ENCODE measurements around the gene CD200R1L. TPM values are rescaled to one million over a fixed set of nuclear protein-coding genes. Genes with fewer than 3 reads are reported as not detected.

The CD200R1L gene
- total and polyA plus RNA-seq, 2 experiments from 2014 or later, result not detected

- no peaks in the 10 kb centered on the region for H3K36me3 Mint-ChIP-seq (ENCODE audit: low read depth)
- no peaks in the 10 kb centered on the region for H3K4me1 Mint-ChIP-seq
- no peak overlapping the region for H3K27ac Mint-ChIP-seq
Observed at GRCh38 chr3:112804021-112804420, 42.6 kb downstream of the CD200R1L start.

More at GRCh38 chr3:112804021-112804420, 42.6 kb downstream of the CD200R1L start:
- no peak overlapping the region for H3K4me3 Mint-ChIP-seq
- H4K20me1 ChIP-seq (replicated peaks; ENCODE audit: insufficient read depth), result no peaks in the 10 kb centered on the region
- ATAC-seq (no peak), DNase-seq (ENCODE audit: low spot score) (no peak)
- H3K4me2 ChIP-seq, result no peak overlapping the region
- H3K27ac ChIP-seq (ENCODE audit: low read depth), result no peak overlapping the region
- H3K4me3 ChIP-seq, result no peak overlapping the region
- no peaks in the 10 kb centered on the region for H3K36me3 ChIP-seq (ENCODE audit: insufficient read depth)
- H3K27me3 Mint-ChIP-seq (ENCODE audit: insufficient read depth, low read depth, poor library complexity), result no peaks in the 10 kb centered on the region
- H3K9me3 Mint-ChIP-seq, result no peaks in the 10 kb centered on the region
- H3K9me2 ChIP-seq (ENCODE audit: insufficient read depth), result 0 out of 2 replicates have a peak, but pooled peaks cover 6% of the 10 kb centered on the region
- no peak overlapping the region for H2AFZ ChIP-seq
- H3K4me1 ChIP-seq (ENCODE audit: insufficient read depth), result no peaks in the 10 kb centered on the region
- TF ChIP-seq ZNF462 (CRISPR knock-in tag; IDR thresholded peaks at IDR 0.05) (no peak), EZH2phosphoT487 (IDR thresholded peaks at IDR 0.05; ENCODE audit: unreplicated experiment) (no peak), ZNF331 (CRISPR knock-in tag; IDR thresholded peaks at IDR 0.05; ENCODE audit: low read depth) (no peak), NANOG (IDR thresholded peaks at IDR 0.05; ENCODE audit: borderline replicate concordance) (no peak), JUNB (IDR thresholded peaks at IDR 0.05; ENCODE audit: unreplicated experiment) (no peak), CTCF (conservative IDR thresholded peaks at IDR 0.05; ENCODE audit: low read depth in 2 of 2) (no peak), STAT1 (IDR thresholded peaks at IDR 0.05; ENCODE audit: unreplicated experiment) (no peak), POLR2AphosphoS5 (IDR thresholded peaks at IDR 0.05; ENCODE audit: low read depth) (no peak), CREB1 (CRISPR knock-in tag; IDR thresholded peaks at IDR 0.05; ENCODE audit: low read depth) (no peak)
- TF ChIP-seq, protein P1, sequence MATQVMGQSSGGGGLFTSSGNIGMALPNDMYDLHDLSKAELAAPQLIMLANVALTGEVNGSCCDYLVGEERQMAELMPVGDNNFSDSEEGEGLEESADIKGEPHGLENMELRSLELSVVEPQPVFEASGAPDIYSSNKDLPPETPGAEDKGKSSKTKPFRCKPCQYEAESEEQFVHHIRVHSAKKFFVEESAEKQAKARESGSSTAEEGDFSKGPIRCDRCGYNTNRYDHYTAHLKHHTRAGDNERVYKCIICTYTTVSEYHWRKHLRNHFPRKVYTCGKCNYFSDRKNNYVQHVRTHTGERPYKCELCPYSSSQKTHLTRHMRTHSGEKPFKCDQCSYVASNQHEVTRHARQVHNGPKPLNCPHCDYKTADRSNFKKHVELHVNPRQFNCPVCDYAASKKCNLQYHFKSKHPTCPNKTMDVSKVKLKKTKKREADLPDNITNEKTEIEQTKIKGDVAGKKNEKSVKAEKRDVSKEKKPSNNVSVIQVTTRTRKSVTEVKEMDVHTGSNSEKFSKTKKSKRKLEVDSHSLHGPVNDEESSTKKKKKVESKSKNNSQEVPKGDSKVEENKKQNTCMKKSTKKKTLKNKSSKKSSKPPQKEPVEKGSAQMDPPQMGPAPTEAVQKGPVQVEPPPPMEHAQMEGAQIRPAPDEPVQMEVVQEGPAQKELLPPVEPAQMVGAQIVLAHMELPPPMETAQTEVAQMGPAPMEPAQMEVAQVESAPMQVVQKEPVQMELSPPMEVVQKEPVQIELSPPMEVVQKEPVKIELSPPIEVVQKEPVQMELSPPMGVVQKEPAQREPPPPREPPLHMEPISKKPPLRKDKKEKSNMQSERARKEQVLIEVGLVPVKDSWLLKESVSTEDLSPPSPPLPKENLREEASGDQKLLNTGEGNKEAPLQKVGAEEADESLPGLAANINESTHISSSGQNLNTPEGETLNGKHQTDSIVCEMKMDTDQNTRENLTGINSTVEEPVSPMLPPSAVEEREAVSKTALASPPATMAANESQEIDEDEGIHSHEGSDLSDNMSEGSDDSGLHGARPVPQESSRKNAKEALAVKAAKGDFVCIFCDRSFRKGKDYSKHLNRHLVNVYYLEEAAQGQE (IDR thresholded peaks at IDR 0.05; ENCODE audit: unreplicated experiment), result no peak
- TF ChIP-seq, protein P2, sequence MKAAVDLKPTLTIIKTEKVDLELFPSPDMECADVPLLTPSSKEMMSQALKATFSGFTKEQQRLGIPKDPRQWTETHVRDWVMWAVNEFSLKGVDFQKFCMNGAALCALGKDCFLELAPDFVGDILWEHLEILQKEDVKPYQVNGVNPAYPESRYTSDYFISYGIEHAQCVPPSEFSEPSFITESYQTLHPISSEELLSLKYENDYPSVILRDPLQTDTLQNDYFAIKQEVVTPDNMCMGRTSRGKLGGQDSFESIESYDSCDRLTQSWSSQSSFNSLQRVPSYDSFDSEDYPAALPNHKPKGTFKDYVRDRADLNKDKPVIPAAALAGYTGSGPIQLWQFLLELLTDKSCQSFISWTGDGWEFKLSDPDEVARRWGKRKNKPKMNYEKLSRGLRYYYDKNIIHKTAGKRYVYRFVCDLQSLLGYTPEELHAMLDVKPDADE (IDR thresholded peaks at IDR 0.05), result no peak
- no peaks in the 10 kb centered on the region for H3K79me2 ChIP-seq (replicated peaks; ENCODE audit: insufficient read depth)
- H3K27me3 ChIP-seq (ENCODE audit: insufficient read depth), result no peaks in the 10 kb centered on the region
- H3F3A ChIP-seq (replicated peaks; ENCODE audit: low read depth), result no peaks in the 10 kb centered on the region
